Left renal pelvis (tissue), 4 donors: ENCODE measurements around the gene NME3. TPM values are rescaled to one million over a fixed set of nuclear protein-coding genes. Genes with fewer than 3 reads are reported as not detected.
"Not testable (repeated sequence)": the region's sequence is repeated elsewhere in the genome, so short reads cannot be mapped to it uniquely, and the experiment has no call there.

ENCODE experiments used
- DNase-seq, 4 donors: peaks; one replicate each; pipeline ENCODE4 v3.0.0-alpha.2; 2013; ENCODE audit warnings: low read depth in 4 of 4, low spot score in 3 of 4
- polyA plus RNA-seq, 4 donors: library from polyadenylated mRNA; unstranded; fragments of 120-200 nt; gene quantifications; one replicate each; pipeline ENCODE4 v1.2.1, GENCODE V29; 2013; ENCODE audit not compliant: insufficient read length in 4 of 4

Gene NME3
- 10 to 100 TPM; 18.7 to 46.6 (median 22.9) TPM for polyA plus RNA-seq

DNA sequence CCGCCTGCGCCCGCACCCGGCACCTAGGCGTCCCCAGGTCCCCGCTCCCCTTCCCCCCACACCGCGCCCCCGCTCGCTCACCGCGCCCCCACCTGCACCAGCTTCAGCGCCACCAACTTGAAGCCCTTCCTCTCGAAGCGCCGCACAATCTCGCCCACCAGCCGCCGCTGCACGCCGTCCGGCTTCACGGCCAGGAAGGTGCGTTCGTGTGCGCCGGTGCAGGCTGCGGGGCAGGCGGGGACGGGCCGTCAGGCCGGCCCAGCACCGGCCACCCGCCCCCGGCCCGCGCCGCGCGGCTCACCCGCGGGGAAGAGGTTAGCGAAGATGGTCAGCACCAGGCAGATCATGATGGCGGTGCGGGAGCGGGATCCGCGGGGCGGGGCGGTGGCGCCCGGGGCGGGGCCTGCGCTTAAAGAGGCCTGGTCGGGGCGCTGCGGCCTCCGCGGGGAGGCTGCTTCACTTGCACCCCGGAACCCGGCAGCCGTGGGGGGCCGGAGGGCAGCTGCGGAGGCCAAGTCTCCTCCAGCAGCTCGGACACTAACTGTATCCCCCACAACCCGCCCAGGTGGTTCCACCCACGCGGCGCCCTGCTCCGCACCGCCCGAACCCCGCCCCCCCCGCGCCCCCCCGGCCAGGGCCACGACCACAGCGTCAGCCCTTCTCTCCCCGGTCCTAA is at the start of gene NME3:
Gene NME3 (minus strand): TSS at position 356 of the 676 bp plus-strand sequence. CDS start 9 bp downstream, at position 347.
- DNase-seq, result no peak

DNA sequence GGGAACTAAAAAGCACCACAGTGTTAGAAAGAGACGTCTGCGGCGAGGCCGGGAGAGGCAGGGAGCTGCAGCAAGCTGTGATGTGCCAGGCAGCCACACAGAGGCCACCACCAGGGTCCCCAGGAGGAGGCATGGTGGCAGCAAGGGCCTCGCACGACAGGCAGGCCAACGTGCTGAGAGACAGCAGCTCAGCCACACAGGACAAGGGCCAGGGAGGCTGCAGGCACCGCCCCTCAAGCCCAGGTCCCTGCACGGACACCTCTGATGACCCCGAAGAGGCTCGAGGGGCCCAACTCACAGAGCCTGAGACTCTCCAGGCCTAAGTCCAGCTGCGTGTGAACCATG is 49.6 kb upstream of the NME3 start:
- no peak for DNase-seq

DNA sequence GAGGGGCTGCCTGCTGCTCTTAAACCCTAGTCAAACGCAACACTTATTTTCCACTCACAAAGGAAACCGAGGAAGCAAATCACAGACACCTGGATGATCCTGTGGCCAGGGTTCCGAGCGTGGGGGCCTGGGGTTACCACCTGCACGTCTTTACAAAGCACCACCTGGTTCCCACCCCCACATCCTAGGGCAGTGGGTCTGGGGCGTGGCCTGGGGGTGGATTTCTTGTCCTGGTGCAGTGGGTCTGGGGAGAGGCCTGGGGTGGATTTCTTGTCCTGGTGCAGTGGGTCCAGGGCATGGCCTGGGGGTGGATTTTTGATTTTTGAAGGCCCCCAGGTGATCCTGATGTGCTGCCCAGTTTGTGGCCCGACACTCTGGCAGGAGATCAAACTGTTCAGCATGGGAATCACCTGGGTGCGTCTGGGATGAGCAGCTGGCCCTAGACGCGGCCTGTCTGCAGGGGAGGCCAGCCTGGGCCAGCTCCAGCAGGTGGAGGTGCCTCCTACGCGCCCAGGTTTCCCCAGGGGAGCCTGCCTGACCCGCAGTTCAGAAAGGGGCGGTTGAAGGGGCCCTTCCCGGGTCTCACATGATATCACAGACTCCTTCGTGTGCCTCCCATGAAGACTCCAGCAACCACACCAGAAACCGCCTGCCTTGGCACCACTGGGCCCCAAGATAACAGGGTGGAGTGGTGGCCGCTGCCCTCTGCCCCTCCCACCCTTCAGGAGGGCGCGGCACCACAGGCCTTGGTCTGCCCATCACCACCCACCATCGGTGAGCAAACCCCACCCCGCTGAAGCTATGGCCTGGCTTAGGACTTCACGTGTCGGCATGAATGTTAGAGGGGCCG is 49.0 kb upstream of the NME3 start:
- no peak for DNase-seq

DNA sequence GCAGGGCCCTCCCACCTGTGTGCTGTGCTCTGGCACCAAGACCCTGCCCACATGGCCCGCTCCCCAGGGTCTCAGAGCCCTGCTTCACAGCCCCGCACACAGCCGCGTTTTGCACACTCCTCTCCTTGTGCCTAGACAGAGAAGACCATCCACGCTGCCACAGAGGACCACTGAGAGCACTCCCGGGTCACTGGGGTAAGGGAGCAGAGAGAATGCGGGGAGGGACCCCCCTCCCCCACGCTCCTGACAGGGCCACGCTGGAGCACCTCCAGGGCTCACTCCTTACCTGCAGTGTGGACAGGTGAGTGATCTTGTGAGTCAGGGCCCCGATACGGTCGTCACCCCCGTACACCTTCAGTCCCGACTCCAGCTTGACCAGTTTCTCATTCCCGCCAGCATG is 48.3 kb upstream of the NME3 start:
- no peak for DNase-seq

DNA sequence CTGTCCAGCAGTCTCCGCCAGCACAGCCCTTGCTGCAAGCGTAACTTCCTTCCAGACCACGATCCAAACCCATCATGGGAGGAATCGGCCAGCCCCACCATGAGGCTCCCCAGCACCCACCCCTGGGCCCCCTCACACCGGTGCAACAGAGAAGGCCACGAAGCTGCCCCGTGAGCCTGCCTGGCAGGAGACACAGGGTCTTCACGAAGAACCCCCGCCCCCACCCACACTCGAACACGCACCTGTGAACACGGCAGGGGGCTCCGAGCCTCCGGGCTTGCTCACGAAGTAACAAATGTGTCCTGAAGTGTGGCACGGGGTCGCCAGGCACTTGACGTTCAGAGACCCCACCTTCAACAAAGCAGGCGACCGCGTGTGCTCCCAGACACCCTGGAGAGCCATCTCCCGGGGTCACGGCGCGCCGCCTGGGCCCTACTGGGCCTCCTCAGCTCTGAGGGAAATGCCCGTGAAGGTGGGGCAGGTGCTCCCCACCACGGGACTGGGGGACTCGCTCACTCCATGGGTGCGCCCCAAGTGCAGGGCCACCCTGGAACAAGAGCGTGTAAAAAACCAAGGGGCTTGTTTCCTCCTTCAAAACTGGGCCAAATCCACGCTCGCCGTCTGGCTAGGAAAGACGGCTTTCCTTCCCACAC is 47.7 kb upstream of the NME3 start:
- DNase-seq, result no peak

DNA sequence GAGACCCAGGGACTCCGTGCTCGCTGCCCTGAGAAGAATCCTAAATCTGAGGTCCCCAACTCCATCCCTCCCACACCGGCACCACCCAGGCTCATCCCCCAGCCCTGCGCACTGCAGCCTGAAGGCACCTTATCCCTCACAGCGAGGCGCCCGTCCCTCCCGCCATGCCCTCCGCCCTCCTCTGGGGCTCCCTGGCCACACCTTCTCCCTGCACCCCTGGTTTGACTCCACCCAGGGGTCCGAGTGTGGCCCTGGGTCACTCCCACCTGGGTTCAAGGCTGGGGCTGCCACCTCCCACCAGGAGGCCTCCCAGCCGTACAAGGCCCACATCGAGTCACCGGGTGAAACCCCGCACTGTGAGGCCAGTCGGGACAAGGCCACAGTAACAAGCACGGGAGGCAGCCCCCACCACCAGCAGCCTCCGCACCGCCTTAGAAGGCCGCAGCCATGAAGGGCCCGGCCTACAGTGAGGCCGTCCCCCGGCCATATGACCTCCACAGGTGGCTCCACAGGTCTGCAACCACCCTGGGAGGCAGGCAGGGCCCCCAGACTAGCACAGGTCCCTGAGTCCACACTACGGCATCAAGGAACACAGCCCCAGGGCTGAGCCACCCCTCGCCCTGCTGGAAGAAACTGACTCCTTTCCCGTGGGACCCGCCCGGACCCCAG is 47.0 kb upstream of the NME3 start:
- no peak for DNase-seq

DNA sequence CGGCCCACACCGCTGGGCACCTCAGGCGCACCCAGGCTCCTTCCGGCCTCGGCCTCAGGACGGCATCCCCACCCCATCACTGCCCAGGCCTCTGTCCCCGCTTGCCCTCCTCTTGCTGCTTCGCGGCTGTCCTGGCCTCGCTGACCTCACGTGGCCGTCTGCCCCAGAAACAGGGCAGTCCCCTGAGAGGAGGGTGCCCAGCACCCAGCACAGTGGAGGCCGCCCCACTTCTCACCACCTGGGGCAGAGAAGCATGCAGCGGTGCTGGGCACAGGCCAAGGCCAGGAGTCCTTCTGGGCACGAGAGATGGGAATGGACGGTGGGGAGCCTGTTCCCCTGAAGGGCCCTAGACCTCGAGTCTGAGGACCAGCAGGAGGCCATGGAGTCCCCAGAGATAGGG is 46.4 kb upstream of the NME3 start:
- no peak for DNase-seq

DNA sequence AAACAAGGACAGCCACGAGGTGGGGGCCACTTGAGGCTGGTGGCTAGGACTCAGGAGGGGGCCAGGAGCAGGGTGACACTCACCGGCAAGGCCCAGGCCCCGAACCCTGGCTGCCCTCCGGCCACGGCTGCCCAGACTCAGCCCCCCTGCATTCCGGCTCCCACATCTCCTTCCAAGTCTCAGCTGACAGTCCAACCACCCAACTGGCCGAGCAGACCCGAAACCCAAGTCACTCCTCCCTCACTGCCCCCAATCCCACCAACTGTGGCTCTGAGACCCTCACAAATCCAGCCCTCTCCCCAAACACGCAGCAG is 45.9 kb upstream of the NME3 start:
- DNase-seq, result no peak

DNA sequence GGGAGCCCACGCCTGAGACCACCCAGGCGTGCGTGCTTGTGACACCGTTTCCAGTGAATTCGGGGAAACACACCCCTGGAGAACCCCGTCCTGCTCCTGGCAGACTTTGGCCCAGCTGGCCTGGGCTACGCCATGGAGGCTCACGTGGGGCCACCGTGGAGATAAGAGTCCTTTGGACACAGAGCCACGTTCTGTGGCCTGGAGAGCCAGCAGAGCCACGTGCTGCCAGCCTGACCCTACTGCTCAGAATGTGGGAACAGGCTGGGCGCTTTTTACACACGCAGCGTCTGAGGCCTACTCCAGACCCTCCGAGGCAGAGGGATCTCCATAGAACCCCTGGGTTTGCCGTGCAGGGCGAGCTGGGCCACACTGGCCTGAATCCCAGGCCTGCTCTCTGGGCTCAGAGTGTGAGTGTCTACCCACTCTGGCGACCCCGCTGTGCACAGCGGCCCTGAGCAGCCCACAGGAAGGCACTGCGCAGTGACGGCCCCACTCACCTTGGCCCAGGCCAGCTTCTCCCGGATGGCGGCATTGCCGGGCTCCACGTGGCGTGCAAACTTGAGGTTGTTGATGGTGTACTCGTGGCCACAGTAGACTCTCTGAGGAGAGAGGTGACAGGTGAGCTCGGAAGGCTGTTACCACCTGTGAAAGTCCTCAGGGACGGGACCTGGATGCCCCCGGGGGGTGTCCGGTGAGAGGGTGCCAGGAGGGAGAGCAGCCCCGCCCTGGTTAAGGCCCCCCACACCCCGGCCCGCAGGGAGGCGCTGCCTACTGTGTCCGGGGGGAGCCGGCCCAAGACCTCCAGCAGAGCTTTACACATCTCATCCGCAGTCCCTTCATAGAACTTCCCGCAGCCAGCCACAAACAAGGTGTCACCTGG is 45.3 kb upstream of the NME3 start:
- DNase-seq, result no peak

DNA sequence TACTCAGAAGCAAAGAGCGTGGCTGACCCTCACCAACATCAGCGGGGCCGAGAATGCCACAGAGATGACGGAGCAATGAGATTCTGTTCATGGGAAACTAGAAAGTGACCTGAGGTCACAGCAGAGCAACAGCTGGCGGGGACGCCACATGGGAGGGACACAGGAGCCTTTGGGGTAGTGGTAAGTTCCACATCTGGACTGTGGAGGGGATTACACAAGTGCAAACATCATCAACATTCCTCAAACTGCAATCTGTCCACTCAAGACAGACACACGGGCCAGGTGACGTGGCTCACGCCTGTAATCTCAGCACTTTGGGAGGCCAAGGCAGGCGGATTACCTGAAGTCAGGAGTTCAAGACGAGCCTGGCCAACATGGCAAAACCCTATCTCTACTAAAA is 44.1 kb upstream of the NME3 start:
- no peak for DNase-seq

DNA sequence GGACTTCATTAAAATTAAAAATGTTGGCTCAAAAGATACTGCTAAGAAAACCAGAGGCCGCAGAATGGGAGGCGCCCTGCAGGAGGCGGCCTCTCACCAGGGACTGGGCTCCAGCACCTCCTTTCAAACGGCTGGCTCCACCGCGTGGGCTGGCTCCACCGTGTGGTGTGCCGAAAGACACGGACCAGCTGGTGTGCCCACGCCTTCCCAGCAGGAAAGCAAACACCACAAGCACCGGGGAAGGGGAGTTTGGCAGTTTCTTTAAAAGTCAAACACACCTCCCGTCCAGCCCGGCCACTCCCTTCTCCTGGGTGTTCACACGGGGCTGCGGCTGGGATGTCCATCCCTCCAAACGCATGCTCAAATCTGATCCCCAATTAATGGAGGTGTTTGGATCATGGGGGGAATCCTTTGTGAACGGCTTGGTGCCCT is 41.4 kb upstream of the NME3 start:
- DNase-seq, result no peak

DNA sequence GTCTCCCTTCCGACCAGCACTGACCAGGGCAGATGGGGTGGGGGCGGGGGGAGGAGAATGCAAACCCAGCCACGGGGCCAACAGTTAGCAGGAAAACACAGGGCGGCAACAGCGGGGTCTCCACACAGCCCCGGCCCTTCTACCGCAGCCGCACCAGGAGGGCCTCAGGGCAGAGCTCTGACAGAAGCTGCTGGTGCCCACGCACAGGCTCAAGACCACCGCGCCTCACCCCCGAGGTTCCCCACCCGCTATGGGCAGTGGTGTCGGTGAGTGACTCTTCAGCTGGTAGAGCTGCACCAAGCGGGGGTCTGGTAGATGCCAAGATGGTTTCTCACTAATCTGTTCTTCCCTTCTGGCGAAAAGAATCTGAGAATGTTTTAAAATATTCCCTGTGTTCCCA is 39.2 kb upstream of the NME3 start:
- no peak for DNase-seq

DNA sequence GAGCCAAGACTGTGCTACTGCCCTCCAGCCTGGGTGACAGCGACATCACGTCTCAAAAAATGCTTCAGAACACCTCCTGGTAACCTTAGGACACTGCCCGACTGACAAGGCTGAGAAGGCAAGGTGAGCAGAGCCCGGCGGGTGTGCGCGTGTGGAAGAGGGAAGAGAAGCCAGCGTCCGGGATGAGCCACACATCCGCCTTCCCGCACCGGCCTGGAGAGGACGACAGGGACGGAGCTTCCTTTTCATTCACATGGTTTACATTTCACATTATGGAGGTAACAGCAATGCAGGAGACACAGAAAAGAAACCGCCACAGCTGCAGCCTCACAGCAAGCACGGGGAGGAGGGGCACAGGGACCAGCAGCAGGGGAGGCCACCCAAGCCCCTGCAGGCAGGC is 38.8 kb upstream of the NME3 start:
- no peak for DNase-seq

DNA sequence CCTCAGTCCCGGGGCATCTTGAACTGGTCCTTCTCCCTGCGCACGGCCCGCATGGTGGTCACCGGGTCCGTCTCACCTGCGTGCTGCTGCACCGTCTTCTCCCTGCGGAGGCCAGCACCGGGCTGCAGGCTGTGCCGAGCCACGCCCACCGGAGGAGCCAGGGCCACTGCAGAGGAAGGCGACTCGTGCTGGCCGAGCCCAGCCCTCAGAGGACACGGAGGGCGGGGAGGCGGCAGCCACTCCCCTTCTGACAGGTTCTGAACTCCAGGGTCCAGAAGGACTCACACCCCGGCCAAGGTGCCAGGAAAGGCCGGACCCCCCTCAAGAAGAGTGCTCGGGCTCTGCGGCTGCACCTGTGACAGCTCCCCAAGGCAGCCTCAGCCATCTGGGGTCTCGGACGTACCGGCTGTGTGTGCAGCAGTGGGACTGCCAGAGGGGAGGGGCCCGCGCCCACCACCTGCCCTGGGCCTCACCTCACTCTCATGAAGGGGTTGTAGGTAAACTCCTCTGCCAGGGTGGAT is 38.0 kb upstream of the NME3 start:
- no peak for DNase-seq

DNA sequence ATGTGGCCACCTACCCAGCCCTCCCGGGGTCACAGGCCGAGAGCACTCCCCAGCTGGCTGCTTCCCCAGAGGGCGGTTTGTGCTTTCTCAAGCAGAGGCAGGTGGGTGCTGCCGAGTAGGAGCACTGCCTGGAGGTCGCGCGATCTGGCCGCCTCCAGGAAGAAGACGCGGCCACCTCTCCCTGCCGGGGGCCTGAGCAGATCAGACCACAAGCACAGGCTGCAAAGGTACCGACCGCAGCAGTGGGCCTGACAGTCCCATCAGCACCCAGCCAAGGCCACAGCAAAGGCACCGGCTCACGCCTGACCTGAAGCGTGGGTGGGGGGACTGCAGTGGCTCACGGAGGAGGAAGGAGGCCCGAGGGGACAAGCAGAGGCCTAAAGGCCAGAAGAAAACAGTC is 37.3 kb upstream of the NME3 start:
- no peak for DNase-seq

DNA sequence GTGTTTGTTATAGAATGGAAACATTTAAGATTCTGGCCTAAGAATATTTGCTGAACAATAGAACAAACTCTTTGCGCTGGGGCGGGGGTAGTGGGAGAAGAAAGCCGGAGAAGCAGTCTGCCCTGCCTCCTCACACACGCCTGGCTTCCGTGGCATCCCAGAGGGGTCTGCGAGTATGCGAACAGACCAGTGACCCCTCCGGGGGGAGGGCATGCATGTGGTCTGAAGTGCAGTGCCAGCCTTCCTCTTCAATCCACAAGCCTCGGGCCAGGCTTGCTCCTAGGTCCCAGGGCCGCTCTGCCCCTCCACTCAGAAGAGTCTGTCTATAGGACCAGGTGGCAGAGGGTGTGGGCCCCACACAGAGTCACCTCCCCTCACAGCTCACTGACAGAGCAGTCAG is 36.3 kb upstream of the NME3 start:
- no peak for DNase-seq

DNA sequence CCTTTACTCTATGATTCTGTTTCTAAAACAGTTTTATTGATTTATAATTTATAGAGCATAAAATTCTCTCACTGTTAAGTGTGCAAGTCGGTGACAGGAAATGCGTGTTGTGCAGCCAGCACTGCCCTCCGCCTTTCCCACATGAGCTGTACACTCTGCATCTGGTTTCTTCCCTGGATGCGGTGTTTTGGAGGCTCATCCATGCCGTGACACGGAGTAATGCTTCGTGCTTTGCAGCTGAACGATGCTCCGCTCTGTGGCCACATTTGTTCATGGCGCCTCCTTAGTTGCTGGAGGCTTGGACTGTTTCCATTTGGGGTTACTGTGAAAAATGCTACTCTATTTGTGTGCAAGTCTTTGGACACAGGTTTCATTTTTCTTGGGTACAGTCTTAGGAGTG is 29.4 kb upstream of the NME3 start:
- no peak for DNase-seq

DNA sequence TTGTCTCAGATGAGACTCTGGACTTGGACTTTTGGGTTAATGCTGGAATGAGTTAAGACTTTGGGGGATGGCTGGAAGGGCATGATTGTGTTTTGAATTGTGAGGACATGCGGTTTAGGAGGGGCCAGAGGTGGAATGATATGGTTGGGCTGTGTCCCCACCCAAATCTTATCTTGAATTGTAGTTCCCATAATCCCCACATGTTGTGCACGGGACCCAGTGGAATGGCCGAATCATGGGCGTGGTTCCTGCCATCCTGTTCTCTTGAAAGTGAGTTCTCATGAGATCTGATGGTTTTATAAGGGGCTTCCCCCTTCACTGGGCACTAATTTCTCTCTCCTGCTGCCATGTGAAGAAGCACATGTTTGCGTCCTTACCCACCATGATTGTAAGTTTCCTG is 27.9 kb upstream of the NME3 start:
- DNase-seq, result not testable (repeated sequence)

DNA sequence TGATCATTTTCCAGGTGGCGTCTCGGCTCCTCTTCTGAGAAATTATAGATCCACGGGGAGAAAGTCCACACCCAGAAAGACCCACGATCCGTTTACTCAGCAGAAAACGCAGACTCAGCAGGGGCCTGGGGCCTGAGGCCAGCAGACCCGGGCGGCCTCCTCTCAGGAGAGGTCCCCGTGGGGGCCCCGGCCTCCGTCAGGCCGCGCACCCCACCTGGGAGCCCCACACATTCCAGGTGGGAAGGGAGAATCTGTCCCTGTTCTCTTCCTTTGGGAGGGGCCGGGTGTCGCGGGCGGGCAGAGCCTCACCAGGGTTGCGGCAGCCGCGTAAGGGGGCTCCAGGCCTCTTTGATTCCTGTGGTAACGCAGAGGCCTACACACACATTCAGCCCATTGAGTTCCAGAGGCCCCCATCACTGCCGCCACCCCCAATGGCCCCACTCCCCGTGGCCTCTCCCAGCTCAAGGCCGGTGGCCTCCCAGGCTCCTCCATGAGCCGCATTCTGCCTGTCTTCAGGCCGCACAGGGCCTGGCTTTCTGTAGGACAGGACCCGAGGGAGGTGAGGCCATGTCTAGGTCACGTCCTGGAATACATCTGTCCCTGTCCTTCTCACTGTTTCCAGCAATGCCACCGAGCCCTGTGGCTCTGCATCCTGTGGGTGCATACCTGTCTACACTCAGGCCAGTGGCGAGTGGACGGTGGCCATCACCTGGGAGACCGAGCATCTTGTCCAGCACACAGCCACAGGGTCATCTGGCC is 23.7 kb upstream of the NME3 start:
- no peak for DNase-seq
